HepG2 (cell line): ENCODE results near the gene NOB1. TPM values are rescaled to one million over a fixed set of nuclear protein-coding genes. Genes with fewer than 3 reads are reported as not detected.
A peak's percentile ranks its signal among the peaks of the same experiment; 100 is the strongest.

Source experiments
- ARHGAP35 ChIP-seq: sonication (generic); formaldehyde crosslinking; IDR thresholded peaks from 2 replicates; pipeline ENCODE4 v1.9.0; 2022; ENCODE audit warnings: mild to moderate bottlenecking, inconsistent platforms, moderate library complexity, missing genetic modification reagents, borderline replicate concordance
- ASH2L ChIP-seq: fragments of 300-600, 200-600 bp; sonication (generic); IDR thresholded peaks from 2 replicates; pipeline ENCODE4 v1.7.0; 2017; ENCODE audit warnings: low read depth, mild to moderate bottlenecking, moderate library complexity, mixed read lengths, low read length; ENCODE audit not compliant: insufficient read length
- GABPB1 ChIP-seq: IDR thresholded peaks from 2 replicates; pipeline ENCODE4 v1.6.1; 2016; ENCODE audit warnings: mild to moderate bottlenecking, missing genetic modification reagents, moderate library complexity, missing compliant biosample characterization
- GATAD2A ChIP-seq: IDR thresholded peaks from 2 replicates; pipeline ENCODE4 v1.6.1; 2016
- IRF2 ChIP-seq: IDR thresholded peaks from 2 replicates; pipeline ENCODE4 v1.6.1; 2018; ENCODE audit warnings: missing genetic modification reagents, missing compliant biosample characterization
- MTA1 ChIP-seq: sonication (generic); formaldehyde crosslinking; IDR thresholded peaks from 2 replicates; pipeline ENCODE4 v1.4.0; 2020; ENCODE audit warnings: missing genetic modification reagents, mild to moderate bottlenecking, borderline replicate concordance
- NCOA5 ChIP-seq: sonication (generic); formaldehyde crosslinking; IDR thresholded peaks from 2 replicates; pipeline ENCODE4 v1.4.0; 2020; ENCODE audit warnings: missing genetic modification reagents
- PAF1 ChIP-seq: IDR thresholded peaks from 2 replicates; pipeline ENCODE4 v1.6.1; 2016; ENCODE audit warnings: missing genetic modification reagents, missing compliant biosample characterization
- SMAD9 ChIP-seq: sonication (generic); formaldehyde crosslinking; IDR thresholded peaks from 2 replicates; pipeline ENCODE4 v1.5.1; 2020; ENCODE audit warnings: mild to moderate bottlenecking, missing genetic modification reagents
- SNRNP70 ChIP-seq: fragments of 200-400 bp; formaldehyde crosslinking; IDR thresholded peaks from 2 replicates; pipeline ENCODE4 v1.6.1; 2017; ENCODE audit warnings: mild to moderate bottlenecking, low read depth, low read length, moderate library complexity
- TBP ChIP-seq: sonication (generic); formaldehyde crosslinking; IDR thresholded peaks from 2 replicates; pipeline ENCODE4 v1.5.0; 2020; ENCODE audit warnings: missing genetic modification reagents
- U2AF2 ChIP-seq: fragments of 200-400 bp; formaldehyde crosslinking; IDR thresholded peaks from 2 replicates; pipeline ENCODE4 v1.6.1; 2017; ENCODE audit warnings: low read depth, mild to moderate bottlenecking, low read length
- ZMAT3 ChIP-seq: sonication (generic); formaldehyde crosslinking; conservative IDR thresholded peaks from 2 replicates; pipeline ENCODE4 v1.7.0; 2021; ENCODE audit warnings: missing genetic modification reagents
- ZNF235 ChIP-seq: sonication (generic); formaldehyde crosslinking; IDR thresholded peaks from 2 replicates; pipeline ENCODE4 v1.8.1; 2023; ENCODE audit warnings: mild to moderate bottlenecking, missing genetic modification reagents, borderline replicate concordance
- ZNF24 ChIP-seq: fragments of 450-650 bp; IDR thresholded peaks from 2 replicates; pipeline ENCODE4 v1.6.1; 2017; ENCODE audit warnings: antibody characterized with exemption, mild to moderate bottlenecking
- ZNF251 ChIP-seq: sonication (generic); formaldehyde crosslinking; IDR thresholded peaks from 2 replicates; pipeline ENCODE4 v1.9.0; 2021; ENCODE audit warnings: mild to moderate bottlenecking, missing genetic modification reagents
- ZNF34 ChIP-seq: sonication (generic); formaldehyde crosslinking; IDR thresholded peaks from 2 replicates; pipeline ENCODE4 v1.4.0; 2020; ENCODE audit warnings: mild to moderate bottlenecking, missing genetic modification reagents, borderline replicate concordance
- ZNF484 ChIP-seq: sonication (generic); formaldehyde crosslinking; IDR thresholded peaks from 2 replicates; pipeline ENCODE4 v1.5.1; 2020; ENCODE audit warnings: mild to moderate bottlenecking, low read depth, missing genetic modification reagents, borderline replicate concordance
- ZNF550 ChIP-seq: sonication (generic); formaldehyde crosslinking; IDR thresholded peaks from 2 replicates; pipeline ENCODE4 v1.4.0; 2020; ENCODE audit warnings: mild to moderate bottlenecking, missing genetic modification reagents, borderline replicate concordance
- ZNF557 ChIP-seq: sonication (generic); formaldehyde crosslinking; IDR thresholded peaks from 2 replicates; pipeline ENCODE4 v1.4.0; 2020; ENCODE audit warnings: missing genetic modification reagents
- ZNF777 ChIP-seq: sonication (generic); formaldehyde crosslinking; IDR thresholded peaks from 2 replicates; pipeline ENCODE4 v1.4.0; 2020; ENCODE audit warnings: missing genetic modification reagents
- polyA plus RNA-seq, 8 experiments: library from polyadenylated mRNA; depleted of rRNA in 3 of 8; stranded (reverse) in 7 of 8; unstranded in 1 of 8; fragments of >200 nt; fragmentation: Illumina TruSeq in 4 of 8; extraction: Trizol in 4 of 8; gene quantifications; 2 replicates each; pipeline versions ENCODE4 v1.2.1 to v1.2.3, GENCODE V29; 2011 to 2016; ENCODE audit warnings: low read depth in 4 of 8, missing spikeins in 1 of 8, mixed read lengths in 1 of 8; ENCODE audit not compliant: insufficient read depth in 1 of 8
- total RNA-seq, 5 experiments: library from RNA; depleted of rRNA; stranded (reverse); fragments of >200 nt; fragmentation: Illumina TruSeq; extraction: Trizol; gene quantifications; 2 replicates each; pipeline ENCODE4 v1.2.3, GENCODE V29; 2016; ENCODE audit warnings: low read depth in 1 of 5
- TF ChIP-seq, protein P1 (sequence below): sonication (generic); formaldehyde crosslinking; IDR thresholded peaks from 2 replicates; pipeline ENCODE4 v1.5.0; 2020; ENCODE audit warnings: missing genetic modification reagents, mild to moderate bottlenecking, borderline replicate concordance
- TF ChIP-seq, protein P2 (sequence below): sonication (generic); formaldehyde crosslinking; IDR thresholded peaks from 2 replicates; pipeline ENCODE4 v1.4.0; 2020; ENCODE audit warnings: missing genetic modification reagents
- TF ChIP-seq, protein P3 (sequence below): sonication (generic); formaldehyde crosslinking; IDR thresholded peaks from 2 replicates; pipeline ENCODE4 v1.5.0; 2020; ENCODE audit warnings: missing genetic modification reagents
- TF ChIP-seq, protein P4 (sequence below): sonication (generic); formaldehyde crosslinking; IDR thresholded peaks from 2 replicates; pipeline ENCODE4 v1.4.0; 2020; ENCODE audit warnings: missing genetic modification reagents; ENCODE audit errors: not compliant biosample characterization
- TF ChIP-seq, protein P5 (sequence below): sonication (generic); formaldehyde crosslinking; IDR thresholded peaks from 2 replicates; pipeline ENCODE4 v1.4.0; 2020; ENCODE audit warnings: mild to moderate bottlenecking, missing genetic modification reagents

The NOB1 gene
- total and polyA plus RNA-seq, 2 of the 13 experiments (the other 11 are each of a cell fraction or from before 2014, with no cell fraction given): 47.1 to 162 TPM

DNA sequence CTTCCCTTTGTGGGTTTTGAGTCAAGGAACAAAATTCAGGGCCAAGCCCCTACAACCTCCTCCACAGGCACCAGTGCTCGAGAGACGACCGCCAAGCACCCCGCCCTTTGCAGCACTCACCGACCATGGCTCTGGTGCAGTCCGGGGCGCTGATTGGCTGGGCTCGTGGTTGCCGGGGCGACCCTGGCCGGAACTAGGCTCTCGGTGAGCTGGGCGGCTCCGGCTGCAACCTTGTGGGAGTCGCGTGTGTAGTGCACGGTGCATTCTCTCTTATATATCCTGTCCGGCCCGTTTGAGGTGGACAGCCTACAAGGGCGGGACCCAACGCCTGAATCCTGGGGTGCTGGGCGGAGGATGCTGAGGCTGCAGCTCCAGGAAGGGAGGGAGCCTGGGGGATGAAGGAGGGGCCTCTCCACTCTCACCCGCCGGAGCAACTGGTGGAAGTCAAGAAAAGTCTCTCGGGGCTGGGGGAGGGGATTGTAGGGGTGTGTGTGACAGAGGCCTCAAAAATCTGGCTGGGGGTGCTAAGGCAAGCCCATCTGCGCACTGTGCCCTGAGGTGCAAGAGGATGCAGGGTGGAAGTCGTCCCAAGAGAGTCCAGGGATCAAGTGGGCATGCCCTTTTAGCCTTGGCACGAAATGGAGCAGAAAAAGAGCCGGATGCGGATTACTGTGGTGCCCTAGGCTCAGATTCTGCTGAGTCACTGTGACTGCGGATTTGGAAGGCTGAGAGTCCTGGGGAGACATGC lies 28.2 kb downstream of the NOB1 start, which contains the start of gene NQO1 (continued):
- TF ChIP-seq ZNF34: no peak
- TF ChIP-seq IRF2: no peak
- TF ChIP-seq ZNF251: no peak
- TF ChIP-seq ASH2L: no peak
- TF ChIP-seq ZMAT3 (CRISPR knock-in tag): peak; percentile 80; the same call in 1 of the 2 replicates
- TF ChIP-seq, protein P1, sequence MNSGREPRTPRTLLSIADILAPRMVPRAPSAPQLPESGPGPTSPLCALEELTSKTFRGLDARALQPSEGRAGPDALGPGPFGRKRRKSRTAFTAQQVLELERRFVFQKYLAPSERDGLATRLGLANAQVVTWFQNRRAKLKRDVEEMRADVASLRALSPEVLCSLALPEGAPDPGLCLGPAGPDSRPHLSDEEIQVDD (CRISPR knock-in tag): no peak
- TF ChIP-seq ARHGAP35 (CRISPR knock-in tag): peak; percentile 66
- no peak for TF ChIP-seq NCOA5 (CRISPR knock-in tag)
- no peak for TF ChIP-seq PAF1 (CRISPR knock-in tag)
- TF ChIP-seq MTA1 (CRISPR knock-in tag): no peak; the same call in 1 of the 2 replicates
- no peak for TF ChIP-seq SMAD9 (CRISPR knock-in tag)
- TF ChIP-seq GATAD2A (CRISPR knock-in tag): peak; percentile 36
- peak; percentile 98 for TF ChIP-seq U2AF2
- no peak for TF ChIP-seq ZNF24
- TF ChIP-seq ZNF235: no peak
- TF ChIP-seq, protein P2, sequence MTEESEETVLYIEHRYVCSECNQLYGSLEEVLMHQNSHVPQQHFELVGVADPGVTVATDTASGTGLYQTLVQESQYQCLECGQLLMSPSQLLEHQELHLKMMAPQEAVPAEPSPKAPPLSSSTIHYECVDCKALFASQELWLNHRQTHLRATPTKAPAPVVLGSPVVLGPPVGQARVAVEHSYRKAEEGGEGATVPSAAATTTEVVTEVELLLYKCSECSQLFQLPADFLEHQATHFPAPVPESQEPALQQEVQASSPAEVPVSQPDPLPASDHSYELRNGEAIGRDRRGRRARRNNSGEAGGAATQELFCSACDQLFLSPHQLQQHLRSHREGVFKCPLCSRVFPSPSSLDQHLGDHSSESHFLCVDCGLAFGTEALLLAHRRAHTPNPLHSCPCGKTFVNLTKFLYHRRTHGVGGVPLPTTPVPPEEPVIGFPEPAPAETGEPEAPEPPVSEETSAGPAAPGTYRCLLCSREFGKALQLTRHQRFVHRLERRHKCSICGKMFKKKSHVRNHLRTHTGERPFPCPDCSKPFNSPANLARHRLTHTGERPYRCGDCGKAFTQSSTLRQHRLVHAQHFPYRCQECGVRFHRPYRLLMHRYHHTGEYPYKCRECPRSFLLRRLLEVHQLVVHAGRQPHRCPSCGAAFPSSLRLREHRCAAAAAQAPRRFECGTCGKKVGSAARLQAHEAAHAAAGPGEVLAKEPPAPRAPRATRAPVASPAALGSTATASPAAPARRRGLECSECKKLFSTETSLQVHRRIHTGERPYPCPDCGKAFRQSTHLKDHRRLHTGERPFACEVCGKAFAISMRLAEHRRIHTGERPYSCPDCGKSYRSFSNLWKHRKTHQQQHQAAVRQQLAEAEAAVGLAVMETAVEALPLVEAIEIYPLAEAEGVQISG: peak; percentile 48; the same call in 1 of the 2 replicates
- TF ChIP-seq, protein P3, sequence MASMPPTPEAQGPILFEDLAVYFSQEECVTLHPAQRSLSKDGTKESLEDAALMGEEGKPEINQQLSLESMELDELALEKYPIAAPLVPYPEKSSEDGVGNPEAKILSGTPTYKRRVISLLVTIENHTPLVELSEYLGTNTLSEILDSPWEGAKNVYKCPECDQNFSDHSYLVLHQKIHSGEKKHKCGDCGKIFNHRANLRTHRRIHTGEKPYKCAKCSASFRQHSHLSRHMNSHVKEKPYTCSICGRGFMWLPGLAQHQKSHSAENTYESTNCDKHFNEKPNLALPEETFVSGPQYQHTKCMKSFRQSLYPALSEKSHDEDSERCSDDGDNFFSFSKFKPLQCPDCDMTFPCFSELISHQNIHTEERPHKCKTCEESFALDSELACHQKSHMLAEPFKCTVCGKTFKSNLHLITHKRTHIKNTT: no peak
- no peak for TF ChIP-seq TBP
- TF ChIP-seq ZNF557 (CRISPR knock-in tag): no peak
- TF ChIP-seq, protein P4, sequence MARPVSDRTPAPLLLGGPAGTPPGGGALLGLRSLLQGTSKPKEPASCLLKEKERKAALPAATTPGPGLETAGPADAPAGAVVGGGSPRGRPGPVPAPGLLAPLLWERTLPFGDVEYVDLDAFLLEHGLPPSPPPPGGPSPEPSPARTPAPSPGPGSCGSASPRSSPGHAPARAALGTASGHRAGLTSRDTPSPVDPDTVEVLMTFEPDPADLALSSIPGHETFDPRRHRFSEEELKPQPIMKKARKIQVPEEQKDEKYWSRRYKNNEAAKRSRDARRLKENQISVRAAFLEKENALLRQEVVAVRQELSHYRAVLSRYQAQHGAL (CRISPR knock-in tag): no peak
- no peak for TF ChIP-seq ZNF550
- TF ChIP-seq, protein P5, sequence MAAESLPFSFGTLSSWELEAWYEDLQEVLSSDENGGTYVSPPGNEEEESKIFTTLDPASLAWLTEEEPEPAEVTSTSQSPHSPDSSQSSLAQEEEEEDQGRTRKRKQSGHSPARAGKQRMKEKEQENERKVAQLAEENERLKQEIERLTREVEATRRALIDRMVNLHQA (CRISPR knock-in tag): no peak
- TF ChIP-seq ZNF484 (CRISPR knock-in tag): no peak
- 0 out of 2 replicates have a peak, but pooled peaks have one; percentile 3 for TF ChIP-seq ZNF777
- TF ChIP-seq GABPB1 (CRISPR knock-in tag): peak; percentile 86
- no peak for TF ChIP-seq SNRNP70
